Cardiac muscle cell (in vitro differentiated cells and primary cell): ENCODE data around the gene MPPED1. TPM values are rescaled to one million over a fixed set of nuclear protein-coding genes. Genes with fewer than 3 reads are reported as not detected.

Source experiments
- DNase-seq, 2 donors: peaks; one replicate each; pipeline versions ENCODE4 v3.0.0 to v3.0.0-alpha.2; 2010 to 2017; ENCODE audit warnings: low read depth in 1 of 2, low spot score in 1 of 2
- H3K27ac ChIP-seq: fragments of 200-600 bp; sonication (generic); 2 replicates; pipeline ENCODE4 v1.5.1; 2016
- H3K27me3 ChIP-seq: fragments of 200-600 bp; sonication (generic); 2 replicates; pipeline ENCODE4 v1.6.0; 2016; ENCODE audit warnings: control low read depth
- H3K36me3 ChIP-seq: fragments of 200-600 bp; sonication (generic); 2 replicates; pipeline ENCODE4 v1.5.1; 2016; ENCODE audit warnings: control low read depth
- H3K4me1 ChIP-seq: fragments of 200-600 bp; sonication (generic); 2 replicates; pipeline ENCODE4 v1.8.1; 2017; ENCODE audit warnings: low read depth, mild to moderate bottlenecking, mixed run types
- H3K4me3 ChIP-seq: fragments of 200-600 bp; sonication (generic); 2 replicates; pipeline ENCODE4 v1.5.1; 2016; ENCODE audit warnings: mild to moderate bottlenecking
- H3K9me3 ChIP-seq: fragments of 200-600 bp; sonication (generic); 2 replicates; pipeline ENCODE4 v1.5.1; 2017; ENCODE audit warnings: low read depth, mild to moderate bottlenecking, control low read depth
- polyA plus RNA-seq: library from polyadenylated mRNA; unstranded; fragments of >200 nt; fragmentation: Nextera tagmentation; extraction: Ambion mirVana; gene quantifications from 2 replicates; pipeline ENCODE4 v1.2.1, GENCODE V29; 2016
- total RNA-seq: library from RNA; depleted of rRNA; stranded (reverse); fragments of >200 nt; gene quantifications from 2 replicates; pipeline ENCODE4 v1.2.3, GENCODE V29; 2016
- TF ChIP-seq, protein P1 (sequence below): IDR thresholded peaks from 2 replicates; pipeline ENCODE4 v1.5.1; 2012; ENCODE audit warnings: low read depth, mild to moderate bottlenecking, low read length

Gene MPPED1
- total and polyA plus RNA-seq, 2 experiments from 2014 or later = 0.12 TPM; not detected in 1

DNA sequence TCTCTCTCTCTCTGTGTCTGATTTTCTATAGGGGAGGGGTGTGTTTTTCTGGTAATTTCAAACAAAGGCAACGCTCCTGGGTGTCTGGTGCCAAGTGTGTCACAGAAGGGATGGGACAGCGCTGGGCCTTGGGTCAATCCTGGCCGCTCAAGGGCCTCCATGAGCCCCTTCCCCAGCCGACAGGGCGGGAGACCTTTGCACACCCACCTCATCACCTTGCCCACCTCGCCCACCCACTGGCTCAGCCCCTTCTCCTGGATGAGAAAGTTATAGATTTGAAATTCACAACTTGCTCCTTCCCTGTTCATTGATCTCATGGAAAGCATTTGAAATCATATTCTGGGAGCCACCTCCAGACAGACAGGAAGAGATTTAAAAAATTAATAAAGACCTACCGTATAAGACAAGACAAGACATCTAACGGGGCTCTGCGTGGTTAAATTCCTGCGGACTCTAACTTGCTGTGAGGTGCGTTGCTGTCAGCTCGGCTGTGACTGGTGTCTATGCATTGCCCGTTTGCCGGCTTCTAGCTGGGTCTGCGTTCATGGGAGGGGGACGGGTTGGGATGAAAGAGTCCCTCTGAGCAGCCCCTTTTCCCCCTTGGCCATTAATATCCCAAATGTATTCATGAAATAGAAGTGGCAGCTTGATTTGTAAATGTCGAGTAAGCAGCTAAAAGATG, 27.0 kb downstream of the MPPED1 start:
- no peaks in the 10 kb centered on the region for H3K9me3 ChIP-seq
- no peak overlapping the region for H3K27ac ChIP-seq
- DNase-seq = no peak
- no peak overlapping the region for H3K4me3 ChIP-seq
- H3K36me3 ChIP-seq = no peaks in the 10 kb centered on the region
- no peaks in the 10 kb centered on the region for H3K4me1 ChIP-seq
- TF ChIP-seq, protein P1, sequence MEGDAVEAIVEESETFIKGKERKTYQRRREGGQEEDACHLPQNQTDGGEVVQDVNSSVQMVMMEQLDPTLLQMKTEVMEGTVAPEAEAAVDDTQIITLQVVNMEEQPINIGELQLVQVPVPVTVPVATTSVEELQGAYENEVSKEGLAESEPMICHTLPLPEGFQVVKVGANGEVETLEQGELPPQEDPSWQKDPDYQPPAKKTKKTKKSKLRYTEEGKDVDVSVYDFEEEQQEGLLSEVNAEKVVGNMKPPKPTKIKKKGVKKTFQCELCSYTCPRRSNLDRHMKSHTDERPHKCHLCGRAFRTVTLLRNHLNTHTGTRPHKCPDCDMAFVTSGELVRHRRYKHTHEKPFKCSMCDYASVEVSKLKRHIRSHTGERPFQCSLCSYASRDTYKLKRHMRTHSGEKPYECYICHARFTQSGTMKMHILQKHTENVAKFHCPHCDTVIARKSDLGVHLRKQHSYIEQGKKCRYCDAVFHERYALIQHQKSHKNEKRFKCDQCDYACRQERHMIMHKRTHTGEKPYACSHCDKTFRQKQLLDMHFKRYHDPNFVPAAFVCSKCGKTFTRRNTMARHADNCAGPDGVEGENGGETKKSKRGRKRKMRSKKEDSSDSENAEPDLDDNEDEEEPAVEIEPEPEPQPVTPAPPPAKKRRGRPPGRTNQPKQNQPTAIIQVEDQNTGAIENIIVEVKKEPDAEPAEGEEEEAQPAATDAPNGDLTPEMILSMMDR = no peak
- H3K27me3 ChIP-seq = peaks cover 3% of the 10 kb centered on the region

- Histone ChIP-seq H3K9me3 (no peaks in the 10 kb centered on the region), H3K36me3 (no peaks in the 10 kb centered on the region), H3K4me1 (no peaks in the 10 kb centered on the region), H3K27me3 (peaks cover 3% of the 10 kb centered on the region), H3K27ac (no peak overlapping the region), H3K4me3 (no peak overlapping the region)
- TF ChIP-seq, protein P1 = no peak
- no peak for DNase-seq
These were observed 27.7 kb downstream of the MPPED1 start for GRCh38 chr22:43439368-43440103.

- no peak for DNase-seq
These were observed 28.2 kb downstream of the MPPED1 start for GRCh38 chr22:43440104-43440387.

DNA sequence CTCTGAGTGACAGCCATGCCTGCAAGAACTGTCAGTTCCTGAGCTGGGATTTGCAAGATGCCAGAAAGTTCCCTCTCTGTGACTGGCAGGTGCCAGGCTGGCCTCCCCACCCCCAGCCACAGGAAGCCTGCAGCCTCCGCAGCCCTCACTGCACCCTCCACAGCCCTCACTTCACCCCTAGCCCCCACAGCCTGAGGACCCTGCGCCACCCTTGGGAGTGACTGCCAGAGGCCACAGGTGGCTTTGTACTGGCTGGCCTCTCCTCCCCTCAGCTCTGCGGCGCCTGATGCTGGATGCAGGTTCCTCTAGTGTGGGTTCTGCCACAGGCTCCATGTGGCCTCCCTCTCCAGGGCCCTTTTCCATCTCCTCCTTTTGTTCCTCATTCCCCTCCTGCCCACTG, 28.7 kb downstream of the MPPED1 start:
- Histone ChIP-seq H3K27me3 (peaks cover 3% of the 10 kb centered on the region), H3K4me1 (no peaks in the 10 kb centered on the region), H3K4me3 (no peak overlapping the region), H3K27ac (no peak overlapping the region), H3K36me3 (no peaks in the 10 kb centered on the region), H3K9me3 (no peaks in the 10 kb centered on the region)
- TF ChIP-seq, protein P1 = no peak
- DNase-seq = no peak

More at GRCh38 chr22:43440104-43440387, 28.2 kb downstream of the MPPED1 start:
- no peaks in the 10 kb centered on the region for H3K9me3 ChIP-seq
- no peak overlapping the region for H3K4me3 ChIP-seq
- H3K27me3 ChIP-seq = peaks cover 3% of the 10 kb centered on the region
- no peaks in the 10 kb centered on the region for H3K4me1 ChIP-seq
- no peak overlapping the region for H3K27ac ChIP-seq
- TF ChIP-seq, protein P1 = no peak
- H3K36me3 ChIP-seq = no peaks in the 10 kb centered on the region

DNA sequence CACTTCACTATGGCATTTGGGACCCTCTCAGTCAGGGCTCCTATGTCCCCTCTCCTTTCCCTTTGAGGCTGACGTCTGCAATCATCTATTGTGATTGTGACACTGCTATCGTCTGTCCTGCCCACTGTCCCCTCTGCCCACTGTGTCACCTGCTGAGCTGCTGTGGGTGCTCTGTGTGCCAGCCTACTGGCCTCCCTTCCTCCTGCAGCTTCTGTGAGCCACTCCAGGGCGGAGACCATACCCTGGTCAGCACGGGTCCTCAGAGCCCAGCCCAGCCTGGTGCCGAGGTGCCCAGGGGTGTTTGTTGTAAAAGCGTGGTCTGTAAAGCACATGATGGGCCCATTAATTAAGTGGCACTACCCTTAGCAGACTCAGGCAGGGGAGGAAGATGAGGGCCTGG, 29.4 kb downstream of the MPPED1 start:
- no peaks in the 10 kb centered on the region for H3K4me1 ChIP-seq
- DNase-seq = no peak
- TF ChIP-seq, protein P1 = no peak
- H3K9me3 ChIP-seq = no peaks in the 10 kb centered on the region
- H3K4me3 ChIP-seq = no peak overlapping the region
- H3K27ac ChIP-seq = no peak overlapping the region
- no peaks in the 10 kb centered on the region for H3K36me3 ChIP-seq
- peaks cover 3% of the 10 kb centered on the region for H3K27me3 ChIP-seq
